Measurements from ENCODE around the gene DMAC2L.

DNA sequence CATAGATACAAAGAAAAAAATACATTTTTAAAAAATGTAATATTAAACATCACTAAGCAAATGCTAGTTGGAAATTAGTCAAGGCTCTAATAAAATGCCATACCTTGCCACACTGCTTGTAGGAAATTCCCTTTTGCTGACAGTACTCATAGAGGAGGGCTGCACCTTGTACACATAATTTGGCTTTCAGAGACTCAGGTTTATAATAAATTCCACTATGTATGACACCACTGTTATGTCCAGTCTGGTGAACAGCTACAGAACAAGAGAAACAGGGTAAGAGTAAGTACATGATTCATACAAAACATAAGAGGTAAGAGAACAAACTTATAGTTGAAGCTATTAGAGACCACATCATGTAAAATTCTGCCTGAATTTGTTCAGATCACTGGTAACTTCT is 10.2 kb upstream of the DMAC2L start:
- TF ChIP-seq, protein P1, sequence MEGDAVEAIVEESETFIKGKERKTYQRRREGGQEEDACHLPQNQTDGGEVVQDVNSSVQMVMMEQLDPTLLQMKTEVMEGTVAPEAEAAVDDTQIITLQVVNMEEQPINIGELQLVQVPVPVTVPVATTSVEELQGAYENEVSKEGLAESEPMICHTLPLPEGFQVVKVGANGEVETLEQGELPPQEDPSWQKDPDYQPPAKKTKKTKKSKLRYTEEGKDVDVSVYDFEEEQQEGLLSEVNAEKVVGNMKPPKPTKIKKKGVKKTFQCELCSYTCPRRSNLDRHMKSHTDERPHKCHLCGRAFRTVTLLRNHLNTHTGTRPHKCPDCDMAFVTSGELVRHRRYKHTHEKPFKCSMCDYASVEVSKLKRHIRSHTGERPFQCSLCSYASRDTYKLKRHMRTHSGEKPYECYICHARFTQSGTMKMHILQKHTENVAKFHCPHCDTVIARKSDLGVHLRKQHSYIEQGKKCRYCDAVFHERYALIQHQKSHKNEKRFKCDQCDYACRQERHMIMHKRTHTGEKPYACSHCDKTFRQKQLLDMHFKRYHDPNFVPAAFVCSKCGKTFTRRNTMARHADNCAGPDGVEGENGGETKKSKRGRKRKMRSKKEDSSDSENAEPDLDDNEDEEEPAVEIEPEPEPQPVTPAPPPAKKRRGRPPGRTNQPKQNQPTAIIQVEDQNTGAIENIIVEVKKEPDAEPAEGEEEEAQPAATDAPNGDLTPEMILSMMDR (IDR thresholded peaks at IDR 0.05; ENCODE audit: poor library complexity): no peak
- no peak for TF ChIP-seq EZH2phosphoT487 (IDR thresholded peaks at IDR 0.05; ENCODE audit: low read depth, severe bottlenecking, unreplicated experiment)

Measured in hepatocyte (in vitro differentiated cells).